ENCODE measurements around the gene TPP2.

The TPP2 gene

DNA sequence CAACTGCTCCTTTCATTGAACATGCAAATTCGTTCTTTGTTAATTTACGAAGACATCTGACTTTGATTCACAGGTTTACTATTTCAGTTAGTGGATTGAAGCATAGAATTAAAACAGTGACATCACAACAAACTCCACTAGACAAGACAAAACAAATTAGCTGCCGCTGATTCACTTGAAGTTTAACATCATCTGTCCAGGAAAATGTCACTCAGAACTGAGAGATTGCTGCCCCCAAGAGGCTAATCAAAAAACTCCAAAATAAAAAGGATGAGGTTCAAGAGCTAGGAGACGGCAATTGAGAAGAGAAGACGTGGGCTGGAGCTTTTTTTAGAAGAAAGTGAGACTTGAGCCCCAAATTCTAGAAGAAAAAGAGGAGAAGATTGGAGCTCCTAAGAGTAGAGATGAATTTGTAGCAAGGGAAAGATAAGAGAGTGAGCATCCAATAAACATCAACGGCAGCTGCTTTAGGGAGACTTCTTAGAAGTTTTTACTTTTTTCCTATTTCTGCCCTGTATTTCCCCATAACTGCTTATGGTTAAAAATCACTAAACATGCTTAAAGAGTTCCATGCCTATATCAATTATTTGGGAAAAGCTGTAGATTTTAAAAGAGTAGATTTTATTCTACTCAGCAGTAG is 40.8 kb upstream of the TPP2 start:
- no peaks in the 10 kb centered on the region for H3K79me2 ChIP-seq (ENCODE audit: control insufficient read depth, low read length)
- no peak overlapping the region for H3K27ac ChIP-seq (ENCODE audit: low read depth, low read length)
- no peaks in the 10 kb centered on the region for H3K27me3 ChIP-seq (ENCODE audit: control insufficient read depth, low read length)
- no peaks in the 10 kb centered on the region for H3K9me2 ChIP-seq (replicated peaks; ENCODE audit: control insufficient read depth, low read length)
- no peak for TF ChIP-seq EZH2phosphoT487 (IDR thresholded peaks at IDR 0.05; ENCODE audit: borderline replicate concordance, low read length)
- TF ChIP-seq CTCF (IDR thresholded peaks at IDR 0.05; ENCODE audit: low read depth, low read length, poor library complexity, severe bottlenecking), result peak; percentile 67
- H3K36me3 ChIP-seq (ENCODE audit: control insufficient read depth, low read length), result no peaks in the 10 kb centered on the region
- H3K4me1 ChIP-seq (ENCODE audit: control insufficient read depth, low read length), result no peaks in the 10 kb centered on the region
- no peak overlapping the region for H3K4me2 ChIP-seq (ENCODE audit: low read length)
- H3F3A ChIP-seq (ENCODE audit: control insufficient read depth, insufficient read depth), result no peaks in the 10 kb centered on the region
- no peaks in the 10 kb centered on the region for H4K20me1 ChIP-seq (ENCODE audit: control insufficient read depth, insufficient read depth, low read depth, low read length)
- H3K9me3 ChIP-seq (ENCODE audit: control insufficient read depth, insufficient read depth, low read length), result no peaks in the 10 kb centered on the region
- H3K4me3 ChIP-seq (ENCODE audit: low read length), result no peak overlapping the region

DNA sequence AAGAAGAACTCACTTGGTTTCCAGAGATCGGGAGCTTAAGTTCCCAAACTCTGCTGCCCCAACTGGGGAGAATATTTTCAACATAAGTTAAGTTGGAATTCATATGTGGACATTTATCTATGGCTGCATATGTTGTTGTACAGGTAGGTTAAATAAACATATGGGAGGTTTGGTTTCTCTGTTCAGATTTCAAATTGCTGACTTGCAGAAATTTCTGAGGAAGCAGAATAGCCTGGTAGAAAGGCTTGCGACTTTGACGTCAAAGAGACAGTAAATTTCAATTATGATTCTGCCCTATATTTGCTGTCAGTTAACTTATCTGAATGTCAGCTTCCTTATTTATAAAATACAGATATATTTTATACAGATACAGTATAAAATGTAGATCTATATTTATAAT is 40.0 kb upstream of the TPP2 start:
- Histone ChIP-seq H4K20me1 (ENCODE audit: control insufficient read depth, insufficient read depth, low read depth, low read length) (no peaks in the 10 kb centered on the region), H3F3A (ENCODE audit: control insufficient read depth, insufficient read depth) (no peaks in the 10 kb centered on the region), H3K27me3 (ENCODE audit: control insufficient read depth, low read length) (no peaks in the 10 kb centered on the region), H3K27ac (ENCODE audit: low read depth, low read length) (no peak overlapping the region), H3K4me2 (ENCODE audit: low read length) (no peak overlapping the region), H3K4me1 (ENCODE audit: control insufficient read depth, low read length) (no peaks in the 10 kb centered on the region), H3K79me2 (ENCODE audit: control insufficient read depth, low read length) (no peaks in the 10 kb centered on the region), H3K36me3 (ENCODE audit: control insufficient read depth, low read length) (no peaks in the 10 kb centered on the region), H3K9me3 (ENCODE audit: control insufficient read depth, insufficient read depth, low read length) (no peaks in the 10 kb centered on the region), H3K4me3 (ENCODE audit: low read length) (no peak overlapping the region), H3K9me2 (replicated peaks; ENCODE audit: control insufficient read depth, low read length) (no peaks in the 10 kb centered on the region)
- TF ChIP-seq CTCF (IDR thresholded peaks at IDR 0.05; ENCODE audit: low read depth, low read length, poor library complexity, severe bottlenecking) (no peak), EZH2phosphoT487 (IDR thresholded peaks at IDR 0.05; ENCODE audit: borderline replicate concordance, low read length) (no peak)

DNA sequence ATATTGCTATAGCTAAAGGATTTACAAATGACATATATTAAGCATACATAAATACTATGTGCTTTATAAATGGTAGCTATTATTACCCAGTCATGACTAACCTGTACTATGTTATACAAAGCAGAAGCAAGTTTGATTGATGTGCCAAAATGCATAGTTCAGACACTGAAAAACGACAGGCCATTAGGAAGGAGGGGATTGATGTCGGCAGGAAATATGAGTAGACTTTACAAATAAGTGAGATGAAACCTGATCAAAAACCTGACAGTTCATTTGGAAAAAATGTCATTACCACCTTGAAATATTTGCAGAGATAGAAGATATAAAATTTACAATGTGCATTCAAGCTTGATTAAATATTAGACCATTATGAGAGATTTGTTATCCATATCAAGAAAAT is 38.8 kb upstream of the TPP2 start:
- TF ChIP-seq EZH2phosphoT487 (IDR thresholded peaks at IDR 0.05; ENCODE audit: borderline replicate concordance, low read length), result no peak
- H3K9me3 ChIP-seq (ENCODE audit: control insufficient read depth, insufficient read depth, low read length), result no peaks in the 10 kb centered on the region

DNA sequence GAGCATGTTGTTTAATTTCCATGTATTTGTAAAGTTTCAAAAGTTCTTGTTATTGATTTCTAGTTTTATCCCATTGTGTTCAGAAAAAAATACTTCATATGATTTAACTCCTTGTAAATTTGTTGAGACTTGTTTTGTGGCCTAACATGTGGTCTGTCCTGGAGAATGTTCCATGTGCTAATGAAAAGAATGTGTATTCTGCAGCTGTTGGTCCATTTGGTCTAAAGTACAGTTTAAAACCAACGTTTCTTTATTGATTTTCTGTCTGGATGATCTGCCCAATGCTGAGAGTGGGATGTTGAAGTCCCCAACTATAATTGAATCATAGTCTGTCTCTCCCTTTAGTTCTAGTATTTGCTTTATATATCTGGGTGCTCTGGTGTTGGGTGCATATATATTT is 34.9 kb upstream of the TPP2 start:
- Histone ChIP-seq H3K9me3 (ENCODE audit: control insufficient read depth, insufficient read depth, low read length) (no peaks in the 10 kb centered on the region), H3K27ac (ENCODE audit: low read depth, low read length) (no peak overlapping the region), H3K36me3 (ENCODE audit: control insufficient read depth, low read length) (no peaks in the 10 kb centered on the region), H4K20me1 (ENCODE audit: control insufficient read depth, insufficient read depth, low read depth, low read length) (no peaks in the 10 kb centered on the region), H3K79me2 (ENCODE audit: control insufficient read depth, low read length) (no peaks in the 10 kb centered on the region), H3K4me1 (ENCODE audit: control insufficient read depth, low read length) (no peaks in the 10 kb centered on the region), H3K27me3 (ENCODE audit: control insufficient read depth, low read length) (peaks cover 11% of the 10 kb centered on the region), H3K9me2 (replicated peaks; ENCODE audit: control insufficient read depth, low read length) (no peaks in the 10 kb centered on the region), H3K4me3 (ENCODE audit: low read length) (no peak overlapping the region), H3K4me2 (ENCODE audit: low read length) (no peak overlapping the region), H3F3A (ENCODE audit: control insufficient read depth, insufficient read depth) (no peaks in the 10 kb centered on the region)
- TF ChIP-seq CTCF (IDR thresholded peaks at IDR 0.05; ENCODE audit: low read depth, low read length, poor library complexity, severe bottlenecking) (no peak), EZH2phosphoT487 (IDR thresholded peaks at IDR 0.05; ENCODE audit: borderline replicate concordance, low read length) (no peak)

More for the DNA sequence above, 38.8 kb upstream of the TPP2 start:
- H3K79me2 ChIP-seq (ENCODE audit: control insufficient read depth, low read length), result no peaks in the 10 kb centered on the region
- H3K9me2 ChIP-seq (replicated peaks; ENCODE audit: control insufficient read depth, low read length), result no peaks in the 10 kb centered on the region
- no peaks in the 10 kb centered on the region for H3K36me3 ChIP-seq (ENCODE audit: control insufficient read depth, low read length)
- no peak overlapping the region for H3K27ac ChIP-seq (ENCODE audit: low read depth, low read length)
- no peaks in the 10 kb centered on the region for H3K27me3 ChIP-seq (ENCODE audit: control insufficient read depth, low read length)
- H3K4me1 ChIP-seq (ENCODE audit: control insufficient read depth, low read length), result no peaks in the 10 kb centered on the region
- H3K4me3 ChIP-seq (ENCODE audit: low read length), result no peak overlapping the region
- no peaks in the 10 kb centered on the region for H4K20me1 ChIP-seq (ENCODE audit: control insufficient read depth, insufficient read depth, low read depth, low read length)
- no peaks in the 10 kb centered on the region for H3F3A ChIP-seq (ENCODE audit: control insufficient read depth, insufficient read depth)
- no peak overlapping the region for H3K4me2 ChIP-seq (ENCODE audit: low read length)

Measured in DOHH2 (cell line).